ENCODE measurements around the gene FERMT2. TPM values are rescaled to one million over a fixed set of nuclear protein-coding genes. Genes with fewer than 3 reads are reported as not detected.
A peak's percentile ranks its signal among the peaks of the same experiment; 100 is the strongest.

The FERMT2 gene
- total and polyA plus RNA-seq, 9 of the 15 experiments (the other 6 are each of a cell fraction or from before 2014, with no cell fraction given), result 0.10 to 1.3 (median 0.40) TPM

DNA sequence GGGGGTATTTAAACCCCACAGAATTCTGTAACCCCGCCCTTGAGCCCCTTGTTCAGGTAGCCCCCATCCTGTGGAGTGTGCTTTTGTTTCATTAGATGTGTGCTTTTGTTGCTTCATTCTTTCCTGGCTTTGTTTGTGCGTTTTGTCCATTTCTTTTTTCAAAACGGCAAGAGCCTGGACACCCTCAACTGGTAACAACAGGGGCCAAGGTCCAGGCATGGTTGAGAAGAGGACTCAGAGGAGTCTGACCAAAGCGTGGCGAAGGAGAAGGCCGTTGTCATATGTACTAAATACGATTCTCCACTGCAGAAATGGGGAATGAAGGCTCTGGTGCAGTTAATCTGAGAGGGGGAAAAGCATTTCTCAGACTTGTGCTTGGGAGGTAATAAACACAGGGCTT is 113.4 kb downstream of the FERMT2 start:
- CTCF ChIA-PET (ENCODE audit: low intra/inter-chr PET ratio), result no interaction called here
- TF ChIP-seq ZSCAN29 (IDR thresholded peaks at IDR 0.05), result no peak
- TF ChIP-seq TSC22D4 (tag; IDR thresholded peaks at IDR 0.05), result no peak
- no peak for TF ChIP-seq ELF2 (CRISPR knock-in tag; IDR thresholded peaks at IDR 0.05)
- TF ChIP-seq SMAD2 (IDR thresholded peaks at IDR 0.05; ENCODE audit: low read depth, low read length), result no peak
- TF ChIP-seq ILF3 (IDR thresholded peaks at IDR 0.05; ENCODE audit: borderline replicate concordance), result no peak
- no peak for TF ChIP-seq ZNF561 (CRISPR knock-in tag; conservative IDR thresholded peaks at IDR 0.05)
- no peak for TF ChIP-seq HDGF (IDR thresholded peaks at IDR 0.05)
- TF ChIP-seq ARID2 (IDR thresholded peaks at IDR 0.05), result no peak
- no peak for TF ChIP-seq THRAP3 (IDR thresholded peaks at IDR 0.05; ENCODE audit: borderline replicate concordance)
- no peak for TF ChIP-seq TCF7L2 (IDR thresholded peaks at IDR 0.05; ENCODE audit: low read depth, low read length)
- TF ChIP-seq MTA3 (IDR thresholded peaks at IDR 0.05; ENCODE audit: borderline replicate concordance), result no peak
- TF ChIP-seq HEY1 (CRISPR knock-in tag; IDR thresholded peaks at IDR 0.05; ENCODE audit: borderline replicate concordance), result no peak
- TF ChIP-seq HSF4 (CRISPR knock-in tag; IDR thresholded peaks at IDR 0.05; ENCODE audit: borderline replicate concordance), result no peak
- TF ChIP-seq PCBP2 (IDR thresholded peaks at IDR 0.05; ENCODE audit: low read depth, low read length, poor library complexity, severe bottlenecking), result no peak
- no peak for TF ChIP-seq GTF2F1 (IDR thresholded peaks at IDR 0.05; ENCODE audit: low read depth, low read length)
- TF ChIP-seq, protein P1, sequence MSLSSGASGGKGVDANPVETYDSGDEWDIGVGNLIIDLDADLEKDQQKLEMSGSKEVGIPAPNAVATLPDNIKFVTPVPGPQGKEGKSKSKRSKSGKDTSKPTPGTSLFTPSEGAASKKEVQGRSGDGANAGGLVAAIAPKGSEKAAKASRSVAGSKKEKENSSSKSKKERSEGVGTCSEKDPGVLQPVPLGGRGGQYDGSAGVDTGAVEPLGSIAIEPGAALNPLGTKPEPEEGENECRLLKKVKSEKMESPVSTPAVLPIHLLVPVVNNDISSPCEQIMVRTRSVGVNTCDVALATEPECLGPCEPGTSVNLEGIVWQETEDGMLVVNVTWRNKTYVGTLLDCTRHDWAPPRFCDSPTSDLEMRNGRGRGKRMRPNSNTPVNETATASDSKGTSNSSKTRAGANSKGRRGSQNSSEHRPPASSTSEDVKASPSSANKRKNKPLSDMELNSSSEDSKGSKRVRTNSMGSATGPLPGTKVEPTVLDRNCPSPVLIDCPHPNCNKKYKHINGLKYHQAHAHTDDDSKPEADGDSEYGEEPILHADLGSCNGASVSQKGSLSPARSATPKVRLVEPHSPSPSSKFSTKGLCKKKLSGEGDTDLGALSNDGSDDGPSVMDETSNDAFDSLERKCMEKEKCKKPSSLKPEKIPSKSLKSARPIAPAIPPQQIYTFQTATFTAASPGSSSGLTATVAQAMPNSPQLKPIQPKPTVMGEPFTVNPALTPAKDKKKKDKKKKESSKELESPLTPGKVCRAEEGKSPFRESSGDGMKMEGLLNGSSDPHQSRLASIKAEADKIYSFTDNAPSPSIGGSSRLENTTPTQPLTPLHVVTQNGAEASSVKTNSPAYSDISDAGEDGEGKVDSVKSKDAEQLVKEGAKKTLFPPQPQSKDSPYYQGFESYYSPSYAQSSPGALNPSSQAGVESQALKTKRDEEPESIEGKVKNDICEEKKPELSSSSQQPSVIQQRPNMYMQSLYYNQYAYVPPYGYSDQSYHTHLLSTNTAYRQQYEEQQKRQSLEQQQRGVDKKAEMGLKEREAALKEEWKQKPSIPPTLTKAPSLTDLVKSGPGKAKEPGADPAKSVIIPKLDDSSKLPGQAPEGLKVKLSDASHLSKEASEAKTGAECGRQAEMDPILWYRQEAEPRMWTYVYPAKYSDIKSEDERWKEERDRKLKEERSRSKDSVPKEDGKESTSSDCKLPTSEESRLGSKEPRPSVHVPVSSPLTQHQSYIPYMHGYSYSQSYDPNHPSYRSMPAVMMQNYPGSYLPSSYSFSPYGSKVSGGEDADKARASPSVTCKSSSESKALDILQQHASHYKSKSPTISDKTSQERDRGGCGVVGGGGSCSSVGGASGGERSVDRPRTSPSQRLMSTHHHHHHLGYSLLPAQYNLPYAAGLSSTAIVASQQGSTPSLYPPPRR (CRISPR knock-in tag; IDR thresholded peaks at IDR 0.05; ENCODE audit: borderline replicate concordance), result no peak
- TF ChIP-seq, protein P2, sequence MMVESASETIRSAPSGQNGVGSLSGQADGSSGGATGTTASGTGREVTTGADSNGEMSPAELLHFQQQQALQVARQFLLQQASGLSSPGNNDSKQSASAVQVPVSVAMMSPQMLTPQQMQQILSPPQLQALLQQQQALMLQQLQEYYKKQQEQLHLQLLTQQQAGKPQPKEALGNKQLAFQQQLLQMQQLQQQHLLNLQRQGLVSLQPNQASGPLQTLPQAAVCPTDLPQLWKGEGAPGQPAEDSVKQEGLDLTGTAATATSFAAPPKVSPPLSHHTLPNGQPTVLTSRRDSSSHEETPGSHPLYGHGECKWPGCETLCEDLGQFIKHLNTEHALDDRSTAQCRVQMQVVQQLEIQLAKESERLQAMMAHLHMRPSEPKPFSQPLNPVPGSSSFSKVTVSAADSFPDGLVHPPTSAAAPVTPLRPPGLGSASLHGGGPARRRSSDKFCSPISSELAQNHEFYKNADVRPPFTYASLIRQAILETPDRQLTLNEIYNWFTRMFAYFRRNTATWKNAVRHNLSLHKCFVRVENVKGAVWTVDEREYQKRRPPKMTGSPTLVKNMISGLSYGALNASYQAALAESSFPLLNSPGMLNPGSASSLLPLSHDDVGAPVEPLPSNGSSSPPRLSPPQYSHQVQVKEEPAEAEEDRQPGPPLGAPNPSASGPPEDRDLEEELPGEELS (CRISPR knock-in tag; IDR thresholded peaks at IDR 0.05; ENCODE audit: borderline replicate concordance), result no peak

More for the DNA sequence above, 113.4 kb downstream of the FERMT2 start:
- no TSS peak for BruUV-seq (replicated peaks)
- Histone ChIP-seq H3K4me3 (no peak overlapping the region), H3K9me1 (ENCODE audit: control insufficient read depth, insufficient read depth, low read length) (no peaks in the 10 kb centered on the region), H3K27ac (ENCODE audit: extremely low read depth, low read depth, low read length) (no peak overlapping the region), H3K79me2 (ENCODE audit: control insufficient read depth, insufficient read depth, low read length) (no peaks in the 10 kb centered on the region), H3K4me2 (ENCODE audit: insufficient read depth, low read length) (no peak overlapping the region), H3K4me1 (replicated peaks in 1 of 2; ENCODE audit: control insufficient read depth in 2 of 2, insufficient read depth in 2 of 2, low read length in 2 of 2) (no peaks in the 10 kb centered on the region; a peak in 2 of 5 replicates), H2AFZ (ENCODE audit: low read depth, low read length) (peak overlapping the region; percentile 45; the same call in 1 of the 2 replicates), H3K9me3 (replicated peaks; ENCODE audit: control insufficient read depth, insufficient read depth, low read depth, low read length) (no peaks in the 10 kb centered on the region), H3K36me3 (ENCODE audit: control insufficient read depth, insufficient read depth, low read length) (no peaks in the 10 kb centered on the region), H3K27me3 (ENCODE audit: control insufficient read depth in 2 of 2, insufficient read depth in 2 of 2, low read length in 2 of 2) (no peaks in the 10 kb centered on the region; a peak in 1 of 5 replicates), H4K20me1 (replicated peaks; ENCODE audit: control insufficient read depth, insufficient read depth, low read length) (no peaks in the 10 kb centered on the region), H3K9ac (ENCODE audit: insufficient read depth in 1 of 2, low read depth in 2 of 2, low read length in 2 of 2) (no peak overlapping the region)
- ATAC-seq (no peak; the same call in 2 of the 3 replicates), FAIRE-seq (no peak), DNase-seq (ENCODE audit: extremely low read depth in 1 of 4, low spot score in 3 of 4) (no peak)
- intact Hi-C loops (cut with micrococcal nuclease), result no loop called here
- POLR2A ChIA-PET, result no interaction called here
- WGBS (ENCODE audit: insufficient coverage, low coverage, missing lambda C conversion rate), result 1% methylated on average over 6 of the region's 7 CpGs
- in situ Hi-C loops (cut with MboI), result loop anchor here (25.0 kb wide), 1 partner anchor 550 kb away; no protein-coding TSS in a partner anchor

Measured in K562 (cell line).